CD4-positive, alpha-beta T cell treated with Interleukin-4 for 1 hour (primary cell): Measurements from ENCODE around the gene RCE1.

Experiments used
- DNase-seq, 2 donors: peaks; one replicate each; pipeline ENCODE4 v3.0.0-alpha.2; 2020 to 2022

RCE1 gene

DNA sequence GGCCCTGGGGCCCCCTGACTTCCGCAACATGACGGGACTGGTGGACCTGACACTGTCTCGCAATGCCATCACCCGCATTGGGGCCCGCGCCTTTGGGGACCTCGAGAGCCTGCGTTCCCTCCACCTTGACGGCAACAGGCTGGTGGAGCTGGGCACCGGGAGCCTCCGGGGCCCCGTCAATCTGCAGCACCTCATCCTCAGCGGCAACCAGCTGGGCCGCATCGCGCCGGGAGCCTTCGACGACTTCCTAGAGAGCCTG, 14.6 kb downstream of the RCE1 start:
- no peak for DNase-seq

DNA sequence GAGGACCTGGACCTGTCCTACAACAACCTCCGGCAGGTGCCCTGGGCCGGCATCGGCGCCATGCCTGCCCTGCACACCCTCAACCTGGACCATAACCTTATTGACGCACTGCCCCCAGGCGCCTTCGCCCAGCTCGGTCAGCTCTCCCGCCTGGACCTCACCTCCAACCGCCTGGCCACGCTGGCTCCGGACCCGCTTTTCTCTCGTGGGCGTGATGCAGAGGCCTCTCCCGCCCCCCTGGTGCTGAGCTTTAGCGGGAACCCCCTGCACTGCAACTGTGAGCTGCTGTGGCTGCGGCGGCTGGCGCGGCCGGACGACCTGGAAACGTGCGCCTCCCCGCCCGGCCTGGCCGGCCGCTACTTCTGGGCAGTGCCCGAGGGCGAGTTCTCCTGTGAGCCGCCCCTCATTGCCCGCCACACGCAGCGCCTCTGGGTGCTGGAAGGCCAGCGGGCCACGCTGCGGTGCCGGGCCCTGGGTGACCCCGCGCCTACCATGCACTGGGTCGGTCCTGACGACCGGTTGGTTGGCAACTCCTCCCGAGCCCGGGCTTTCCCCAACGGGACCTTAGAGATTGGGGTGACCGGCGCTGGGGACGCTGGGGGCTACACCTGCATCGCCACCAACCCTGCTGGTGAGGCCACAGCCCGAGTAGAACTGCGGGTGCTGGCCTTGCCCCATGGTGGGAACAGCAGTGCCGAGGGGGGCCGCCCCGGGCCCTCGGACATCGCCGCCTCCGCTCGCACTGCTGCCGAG, 15.1 kb downstream of the RCE1 start:
- no peak for DNase-seq

DNA sequence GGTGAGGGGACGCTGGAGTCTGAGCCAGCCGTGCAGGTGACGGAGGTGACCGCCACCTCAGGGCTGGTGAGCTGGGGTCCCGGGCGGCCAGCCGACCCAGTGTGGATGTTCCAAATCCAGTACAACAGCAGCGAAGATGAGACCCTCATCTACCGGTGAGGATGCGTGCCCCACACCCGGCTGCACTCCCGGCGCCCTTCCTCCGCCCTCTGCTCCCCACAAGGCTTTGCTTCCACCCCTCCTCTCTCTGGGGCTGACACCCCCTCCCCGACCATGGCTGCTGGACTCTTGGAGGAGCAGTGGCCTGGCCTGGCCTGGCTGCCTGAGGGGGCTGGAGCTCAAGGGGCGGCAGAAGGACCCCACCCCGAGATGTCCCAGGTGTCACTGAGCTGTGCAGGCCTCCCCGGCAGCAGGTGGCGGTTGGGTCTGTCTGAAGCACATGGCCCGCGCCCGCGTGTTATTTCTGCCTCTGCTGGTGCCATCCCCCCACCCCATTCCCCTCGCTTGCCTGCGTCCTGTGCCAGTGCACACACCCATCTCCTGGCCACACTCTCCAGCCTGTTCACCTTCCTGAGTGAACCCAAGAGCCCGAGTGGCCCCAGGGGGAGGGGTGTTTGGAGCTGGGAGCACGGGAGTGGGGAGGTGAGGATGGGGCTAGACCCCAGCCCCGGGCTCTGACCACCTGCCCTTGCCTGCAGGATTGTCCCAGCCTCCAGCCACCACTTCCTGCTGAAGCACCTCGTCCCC, 15.9 kb downstream of the RCE1 start:
- DNase-seq: no peak

DNA sequence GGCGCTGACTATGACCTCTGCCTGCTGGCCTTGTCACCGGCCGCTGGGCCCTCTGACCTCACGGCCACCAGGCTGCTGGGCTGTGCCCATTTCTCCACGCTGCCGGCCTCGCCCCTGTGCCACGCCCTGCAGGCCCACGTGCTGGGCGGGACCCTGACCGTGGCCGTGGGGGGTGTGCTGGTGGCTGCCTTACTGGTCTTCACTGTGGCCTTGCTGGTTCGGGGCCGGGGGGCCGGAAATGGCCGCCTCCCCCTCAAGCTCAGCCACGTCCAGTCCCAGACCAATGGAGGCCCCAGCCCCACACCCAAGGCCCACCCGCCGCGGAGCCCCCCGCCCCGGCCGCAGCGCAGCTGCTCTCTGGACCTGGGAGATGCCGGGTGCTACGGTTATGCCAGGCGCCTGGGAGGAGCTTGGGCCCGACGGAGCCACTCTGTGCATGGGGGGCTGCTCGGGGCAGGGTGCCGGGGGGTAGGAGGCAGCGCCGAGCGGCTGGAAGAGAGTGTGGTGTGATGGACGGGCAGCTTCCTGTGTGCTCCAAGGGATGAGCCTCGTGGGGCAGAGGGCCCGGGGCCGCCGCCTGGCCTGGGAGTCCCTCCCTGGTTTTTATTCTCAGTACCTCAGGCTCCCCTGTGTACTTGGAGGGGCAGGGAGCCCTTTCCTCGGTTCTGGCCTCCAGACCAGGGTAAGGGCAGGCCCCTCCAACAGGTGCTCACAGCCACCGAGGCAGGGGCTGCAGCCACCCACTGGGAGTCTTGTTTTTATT, 16.6 kb downstream of the RCE1 start:
- DNase-seq: no peak

DNA sequence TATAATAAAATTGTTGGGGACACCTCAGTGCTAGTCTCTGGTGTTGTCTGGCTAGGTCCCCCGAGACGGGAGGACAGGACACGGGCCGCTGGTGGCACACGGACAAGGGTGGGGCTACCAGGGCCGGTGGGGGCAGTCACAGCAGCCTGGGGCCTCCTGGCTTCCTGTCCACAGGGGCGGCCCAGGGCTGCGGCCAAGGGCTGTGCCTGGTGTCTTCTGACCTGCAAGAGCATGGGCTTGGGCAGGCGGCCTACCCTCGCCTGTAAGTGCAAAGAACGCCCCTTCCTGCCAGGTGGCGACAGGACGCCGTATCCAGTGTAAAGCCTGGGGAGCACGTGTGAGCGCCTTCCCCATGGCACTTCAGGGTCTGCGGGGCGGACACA, 17.2 kb downstream of the RCE1 start:
- no peak for DNase-seq

DNA sequence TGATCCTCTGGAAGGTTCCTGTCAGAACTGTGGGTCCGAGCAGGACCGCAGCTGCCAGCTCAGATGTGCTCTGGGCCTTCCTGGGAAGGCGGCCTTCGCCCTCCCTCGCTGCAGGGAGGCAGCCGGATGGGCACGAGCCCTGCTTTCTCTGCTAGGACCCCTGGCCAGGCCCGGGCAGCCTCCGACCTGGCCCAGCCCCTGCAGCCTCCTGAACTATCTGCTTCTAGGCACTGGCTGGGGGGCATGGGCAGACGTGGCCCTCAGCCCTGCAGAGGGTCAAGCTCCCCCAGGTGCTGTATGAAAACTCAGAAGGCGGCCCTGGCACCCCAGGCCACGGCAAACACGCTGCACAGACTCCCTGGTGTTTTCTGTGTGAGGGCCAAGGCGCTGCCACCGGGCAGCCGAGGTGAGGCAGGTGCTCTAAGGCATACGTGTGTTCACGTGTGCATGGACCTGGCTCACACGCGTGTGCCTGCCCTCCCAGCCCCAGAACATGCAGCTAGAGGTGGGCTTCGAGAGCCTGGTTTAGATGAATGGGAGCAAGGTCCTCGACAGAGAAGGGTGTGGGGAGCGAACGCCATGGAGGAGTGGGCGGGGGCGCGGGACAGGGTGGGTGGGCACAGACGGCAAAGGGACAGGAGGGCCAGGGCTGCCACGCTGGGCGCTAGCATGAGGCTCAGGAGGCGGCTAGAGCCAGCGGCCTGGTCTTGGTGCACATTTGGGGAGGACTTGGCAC, 18.0 kb downstream of the RCE1 start:
- no peak for DNase-seq

DNA sequence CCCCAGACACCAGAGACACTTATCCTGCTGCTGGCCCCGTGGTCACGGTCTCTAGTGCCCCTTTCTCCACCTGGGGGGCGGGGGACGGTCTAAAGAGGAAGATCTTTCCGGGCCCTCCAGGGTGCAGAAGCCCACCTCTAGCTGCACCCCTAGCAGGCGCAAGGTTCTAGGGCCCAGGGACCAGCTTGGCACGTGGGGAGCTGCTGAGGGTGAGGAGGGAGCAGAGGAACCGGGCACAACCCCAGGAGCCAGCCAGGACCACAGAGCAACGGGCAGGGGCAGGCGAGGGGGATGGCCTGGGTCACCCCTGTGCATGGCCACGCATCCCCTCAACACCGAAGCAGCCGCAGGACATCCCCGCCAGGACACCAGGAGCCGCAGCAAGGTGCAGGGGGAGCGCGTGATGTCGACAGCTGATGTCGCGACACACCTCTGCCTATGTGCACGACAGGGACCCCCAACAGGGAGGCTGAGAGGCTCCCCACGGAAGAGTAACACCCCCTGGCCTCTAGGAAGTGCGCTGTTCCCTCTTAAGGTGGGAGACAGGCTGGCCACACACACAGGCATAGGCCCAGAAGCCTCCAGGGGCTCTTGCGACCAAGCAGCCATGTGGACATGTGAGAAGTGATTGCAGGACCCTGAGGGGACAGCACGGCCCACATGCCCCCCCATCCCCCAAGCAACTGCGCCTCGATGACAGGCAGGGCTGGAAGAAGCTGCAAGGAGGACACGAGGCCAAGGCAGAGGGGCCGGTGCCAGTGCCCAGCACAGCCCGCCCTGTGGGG, 18.7 kb downstream of the RCE1 start:
- DNase-seq: no peak

DNA sequence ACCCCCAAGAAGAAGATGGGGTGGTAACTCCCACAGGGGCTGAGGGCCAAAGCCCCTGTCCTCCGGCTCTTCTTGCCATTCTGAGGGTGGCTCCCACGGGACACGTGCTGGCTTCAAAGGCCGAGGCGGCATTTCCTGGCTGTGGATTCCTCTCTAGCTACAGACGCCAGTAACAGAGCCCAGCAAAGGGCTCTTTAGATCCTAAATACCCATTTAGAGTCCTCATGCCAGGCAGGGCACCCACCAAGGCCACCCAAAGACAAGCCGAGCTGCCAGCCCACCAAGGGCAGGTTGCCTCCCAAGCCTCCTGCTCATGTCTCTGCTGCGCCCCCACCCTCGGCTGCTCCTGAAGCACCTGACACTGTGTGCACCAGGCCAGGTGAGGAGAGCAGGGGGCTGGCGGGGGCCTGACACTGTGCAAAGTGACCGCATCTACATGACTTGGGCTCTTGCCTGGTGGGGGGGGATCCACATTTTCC, 19.4 kb downstream of the RCE1 start:
- DNase-seq: no peak

DNA sequence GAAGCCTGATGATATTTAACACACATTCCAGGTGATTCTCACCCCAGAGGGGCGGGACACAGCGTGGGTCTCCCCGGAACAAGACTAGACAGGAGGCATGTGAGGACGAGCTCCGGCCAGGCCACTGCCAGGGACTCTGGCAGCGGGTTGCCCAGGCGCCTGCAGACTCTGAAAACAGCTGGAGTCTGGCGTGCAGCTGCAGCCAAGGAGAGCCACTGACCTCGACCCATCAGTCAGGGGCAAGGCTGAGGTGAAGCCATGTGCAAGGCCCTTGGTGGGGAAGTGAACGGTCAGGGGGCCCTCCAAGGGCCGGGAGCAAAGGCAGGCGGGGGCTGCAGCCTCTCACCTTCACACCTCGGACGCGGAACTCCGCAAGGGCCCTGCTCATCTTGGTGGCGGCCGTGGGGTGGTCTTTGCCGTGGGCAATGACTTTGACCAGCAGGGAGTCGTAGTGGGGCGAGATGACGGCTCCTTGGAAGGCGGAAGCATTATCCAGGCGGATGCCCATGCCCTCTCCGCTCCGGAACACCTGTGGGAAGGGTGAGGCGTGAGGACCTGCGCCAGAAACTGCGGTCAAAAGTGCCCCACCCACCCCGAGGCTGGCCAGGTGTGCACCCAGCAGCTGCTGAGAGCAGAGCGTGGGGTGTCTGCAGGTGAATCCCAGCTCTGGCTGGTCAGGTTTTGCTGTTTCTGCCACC, 20.3 kb downstream of the RCE1 start:
- DNase-seq: no peak

DNA sequence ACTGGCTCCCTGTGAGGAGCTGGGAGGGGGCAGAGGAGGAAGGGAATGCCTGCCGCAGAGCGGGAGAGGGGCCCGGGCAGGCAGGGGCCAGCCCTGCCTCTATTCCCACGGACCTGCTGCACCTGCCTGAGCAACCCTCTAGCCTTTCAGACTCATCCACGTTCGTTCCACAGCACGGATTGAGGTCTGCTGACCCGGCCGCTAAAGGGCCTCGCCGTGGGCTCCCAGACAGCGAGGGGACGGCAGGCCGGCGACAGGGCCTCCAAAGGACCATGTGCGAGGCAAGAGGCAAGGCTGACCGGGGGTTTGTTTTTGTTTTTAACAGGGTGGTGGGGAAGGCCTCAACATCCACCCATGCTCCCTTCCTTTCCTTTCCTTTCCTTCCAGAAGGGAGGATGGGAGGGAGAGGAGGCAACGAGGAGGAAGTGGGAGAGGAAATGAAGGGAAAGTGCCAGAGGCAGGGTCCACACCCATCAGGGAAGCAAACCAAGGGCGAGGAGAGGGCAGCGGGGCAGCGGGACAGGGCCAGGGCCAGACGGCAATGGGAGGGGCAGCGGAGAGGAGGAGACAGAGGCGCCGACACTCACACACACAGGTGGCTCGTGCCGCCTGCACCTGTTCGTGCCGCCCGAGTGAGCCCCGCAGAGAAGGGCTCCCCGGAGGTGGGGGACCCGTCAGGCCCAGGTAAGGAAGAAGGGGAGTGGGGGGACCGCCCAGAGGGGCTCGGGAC, 21.1 kb downstream of the RCE1 start:
- DNase-seq: no peak

DNA sequence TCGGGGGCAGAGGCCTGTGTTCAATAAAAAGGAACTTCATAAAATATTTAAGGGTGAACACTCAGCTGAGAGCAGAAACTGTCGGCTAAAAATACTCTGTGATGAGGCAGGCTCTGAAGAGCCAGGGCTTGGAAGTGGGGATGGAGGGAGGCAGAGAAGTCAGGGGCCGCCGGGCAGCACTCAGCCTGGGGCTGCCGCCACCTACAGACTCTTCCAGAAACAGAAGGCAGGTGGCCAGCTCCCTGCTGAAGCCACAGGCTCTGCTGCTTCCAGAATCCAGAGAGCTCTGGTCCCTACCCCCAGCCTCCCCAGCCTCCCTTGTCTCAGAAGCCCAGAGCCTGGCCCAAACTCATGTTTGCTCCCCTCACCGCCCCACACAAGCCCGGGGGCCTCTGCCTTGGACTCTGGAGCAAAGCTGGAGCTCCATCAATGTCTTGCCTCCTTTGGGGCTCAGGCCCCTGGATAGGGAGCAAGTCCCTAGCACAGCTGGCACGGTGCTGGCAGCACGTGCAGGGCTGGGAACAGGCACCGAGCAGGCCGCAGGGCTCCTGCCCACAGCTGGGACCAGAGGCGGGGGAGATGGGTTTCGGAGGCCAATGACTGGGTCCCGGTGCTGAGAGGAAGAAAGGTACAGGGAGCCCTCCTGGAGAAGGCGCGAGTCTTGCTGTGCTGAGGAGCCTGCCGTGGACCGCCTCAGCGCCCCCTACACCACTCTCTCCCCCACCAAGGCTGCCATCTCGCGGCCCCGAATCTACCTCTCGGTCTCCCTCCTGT, 21.9 kb downstream of the RCE1 start:
- no peak for DNase-seq

DNA sequence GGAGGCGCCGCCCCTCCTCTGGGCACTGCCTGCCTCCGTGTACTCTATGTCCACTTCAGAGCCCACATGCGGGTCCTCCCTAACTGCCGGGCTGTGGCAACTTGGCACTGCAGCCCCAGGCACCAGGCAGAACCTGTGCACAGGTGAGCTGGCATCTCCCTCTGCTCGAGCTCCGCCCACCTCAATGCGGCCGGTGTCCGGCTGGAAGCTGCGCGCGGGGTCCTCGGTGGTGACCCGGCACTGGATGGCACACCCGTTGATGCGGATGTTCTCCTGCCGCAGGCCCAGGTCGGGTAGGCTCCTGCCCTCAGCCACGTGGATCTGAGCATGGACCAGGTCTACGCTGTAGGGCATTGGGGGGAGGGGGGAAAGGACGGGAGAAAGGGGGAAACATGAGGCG, 22.8 kb downstream of the RCE1 start:
- no peak for DNase-seq

DNA sequence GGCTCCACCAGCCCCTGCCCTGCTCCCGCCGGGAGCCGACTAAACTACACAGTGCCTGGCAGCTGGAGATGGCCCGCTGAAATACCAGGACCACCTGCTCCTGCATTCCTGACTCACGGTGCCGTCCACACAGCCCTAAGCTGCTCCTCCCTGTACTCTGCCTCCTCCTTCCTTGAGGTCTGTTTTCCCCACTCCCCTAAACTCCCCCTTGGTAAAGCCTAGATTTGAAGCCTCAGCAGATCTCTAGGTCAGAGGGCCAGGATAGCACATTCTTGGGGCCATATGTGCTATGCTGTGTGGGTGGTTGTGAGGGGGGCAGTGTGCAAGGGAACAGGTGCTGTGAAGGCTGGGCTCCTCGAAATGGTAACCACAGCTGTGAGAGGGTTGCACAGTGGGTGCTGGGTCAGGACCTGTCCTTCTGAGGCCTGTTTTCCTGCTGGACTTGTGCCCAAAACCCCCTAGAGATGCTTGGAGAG, 23.3 kb downstream of the RCE1 start:
- DNase-seq: no peak

DNA sequence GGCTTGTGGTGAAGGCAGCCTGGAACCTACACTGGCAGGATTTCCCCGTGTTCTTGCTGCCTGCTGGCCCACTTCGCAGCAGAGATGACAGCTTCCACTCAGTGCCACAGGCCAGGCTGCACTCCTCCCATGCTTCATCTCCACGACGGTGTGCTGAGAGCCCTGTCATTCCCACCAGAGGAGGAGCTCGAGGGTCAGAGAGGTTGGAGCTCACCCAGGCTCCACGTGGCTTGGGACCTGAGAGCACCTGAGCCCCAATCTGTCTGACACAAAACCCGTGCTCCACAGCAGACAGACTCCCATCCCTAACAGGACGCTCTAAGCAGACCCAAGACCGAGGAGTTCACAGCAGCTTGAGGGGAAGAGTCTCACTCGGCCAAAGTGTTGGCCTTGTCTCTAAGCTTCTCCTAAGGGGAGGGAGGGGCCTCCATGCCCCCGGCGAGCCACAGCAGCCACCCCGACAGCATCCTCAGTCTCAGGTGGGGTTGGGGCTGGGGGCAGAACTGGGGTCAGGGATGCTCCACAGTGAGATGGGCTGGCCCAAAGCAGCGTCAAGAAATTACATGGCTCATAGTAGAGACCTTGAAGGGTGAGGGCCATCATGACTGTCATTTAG, 24.3 kb downstream of the RCE1 start:
- no peak for DNase-seq

DNA sequence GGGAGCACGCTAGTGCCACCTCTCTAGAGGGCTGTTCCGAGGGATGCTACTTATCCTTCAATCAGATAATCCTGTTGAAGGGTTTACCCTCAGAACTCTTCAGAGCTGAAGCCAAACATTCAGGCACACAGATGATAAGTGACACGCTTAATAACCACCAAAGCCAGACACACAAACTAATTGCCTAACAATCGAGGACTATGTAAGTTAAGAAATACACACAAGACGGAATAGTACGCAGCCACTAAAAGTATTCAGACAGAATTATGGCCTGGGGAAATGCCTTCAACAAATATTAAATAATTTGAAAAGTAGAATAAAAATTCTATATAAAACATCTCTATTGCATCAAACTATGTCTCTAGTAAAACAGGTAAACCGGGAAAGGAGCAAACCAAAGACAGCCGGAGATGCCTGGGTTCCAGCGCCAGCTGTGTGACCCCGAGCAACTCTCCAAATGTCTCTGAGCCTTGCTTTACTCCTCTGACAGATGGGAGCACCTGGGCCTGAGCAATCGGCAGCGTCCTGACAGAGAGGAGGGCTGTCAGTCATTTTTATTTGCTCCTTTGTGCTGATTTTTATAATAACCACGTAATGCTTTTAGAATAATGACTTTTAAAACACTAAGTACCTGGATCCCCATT, 25.0 kb downstream of the RCE1 start:
- DNase-seq: no peak

DNA sequence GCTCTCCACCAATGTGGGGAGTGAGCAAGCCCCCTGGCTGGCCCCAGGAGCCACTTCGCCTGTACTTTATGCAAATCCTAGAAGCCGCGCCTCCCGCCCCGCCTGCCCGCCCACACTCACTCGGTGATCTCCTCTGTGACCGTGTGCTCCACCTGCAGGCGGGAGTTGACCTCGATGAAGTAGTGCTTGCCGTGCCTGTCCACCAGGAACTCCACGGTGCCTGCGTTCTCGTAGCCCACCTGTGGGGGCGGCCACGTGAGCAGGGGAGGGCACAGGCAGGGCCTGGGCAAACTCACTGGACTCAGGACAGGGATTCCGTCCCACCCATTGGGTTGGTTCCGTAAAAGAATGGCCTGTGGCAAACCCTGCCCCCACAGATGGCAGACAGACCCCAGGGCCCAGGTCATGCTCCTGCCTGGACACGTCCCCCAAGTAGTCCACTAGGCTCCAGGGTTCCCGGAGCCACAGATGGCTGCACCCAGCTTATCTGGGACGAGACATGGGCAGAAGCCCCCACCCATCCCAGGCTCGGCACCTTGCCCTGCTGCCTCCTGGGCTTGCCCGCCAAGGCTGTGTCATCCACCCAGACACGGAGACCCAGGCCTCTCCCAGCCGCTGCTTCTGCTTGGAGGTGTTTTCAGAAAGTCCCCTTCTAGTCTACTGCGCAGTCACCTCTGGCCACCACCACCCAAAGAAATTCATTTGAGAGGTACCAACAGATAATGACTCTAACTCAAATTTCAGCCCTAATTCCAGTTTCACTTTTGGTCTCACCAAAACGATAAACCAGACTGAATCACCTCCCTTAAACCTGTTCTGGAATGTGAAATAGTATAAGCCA, 25.7 kb downstream of the RCE1 start:
- DNase-seq: peak; percentile 78 to 80

DNA sequence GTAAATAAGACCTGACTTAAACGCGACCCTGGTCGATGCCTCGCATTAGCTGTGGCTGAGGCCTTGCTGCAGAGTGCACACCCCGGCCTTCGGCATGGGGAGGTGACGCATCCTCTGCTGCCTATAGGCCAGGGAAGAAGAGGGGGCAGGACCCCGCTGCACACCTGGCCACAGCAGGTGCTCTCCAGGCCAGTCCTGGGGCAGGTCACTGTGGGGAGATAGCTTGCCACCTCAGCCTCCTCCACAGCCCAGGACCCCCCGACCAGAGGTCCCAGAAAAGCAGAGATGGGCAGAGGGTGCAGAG, 26.3 kb downstream of the RCE1 start:
- no peak for DNase-seq

DNA sequence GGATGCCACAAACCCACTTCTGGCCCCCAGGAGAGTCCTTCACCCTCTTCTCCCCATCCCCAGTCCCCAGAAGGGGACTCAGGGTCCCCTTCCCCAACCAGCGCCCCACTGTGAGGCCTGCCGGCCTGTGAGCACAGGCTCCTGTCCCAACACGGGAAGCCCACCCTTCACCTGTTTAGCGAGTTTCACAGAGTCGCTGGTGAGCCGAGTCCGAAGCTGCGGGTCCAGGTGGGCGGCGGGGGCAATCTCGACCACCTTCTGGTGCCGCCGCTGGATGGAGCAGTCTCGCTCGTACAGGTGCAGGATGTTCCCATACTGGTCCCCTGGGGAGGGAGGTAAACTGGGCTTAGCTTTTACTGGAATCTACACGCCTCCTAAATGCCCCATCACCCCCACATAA, 26.9 kb downstream of the RCE1 start:
- DNase-seq: no peak
